Ectodermal cell (in vitro differentiated cells): ENCODE measurements around the gene PLEKHA4.
"Not testable (repeated sequence)": the region's sequence is repeated elsewhere in the genome, so short reads cannot be mapped to it uniquely, and the experiment has no call there.

Source experiments
- H3K27ac ChIP-seq: 2 replicates; pipeline ENCODE4 v1.7.0; 2013; ENCODE audit warnings: mild to moderate bottlenecking, low read depth, low read length; ENCODE audit not compliant: insufficient read depth, poor library complexity, severe bottlenecking
- H3K27me3 ChIP-seq: 2 replicates; pipeline ENCODE4 v1.7.0; 2013; ENCODE audit warnings: mild to moderate bottlenecking, low read length; ENCODE audit not compliant: insufficient read depth, control insufficient read depth, poor library complexity, severe bottlenecking
- H3K36me3 ChIP-seq: one replicate; pipeline ENCODE4 v1.7.0; 2013; ENCODE audit warnings: low read length; ENCODE audit not compliant: control insufficient read depth, insufficient read depth
- H3K4me1 ChIP-seq: one replicate; pipeline ENCODE4 v1.7.0; 2013; ENCODE audit warnings: low read length; ENCODE audit not compliant: control insufficient read depth, insufficient read depth
- H3K4me3 ChIP-seq: 2 replicates; pipeline ENCODE4 v1.7.0; 2013; ENCODE audit warnings: low read depth, low read length, control low read depth; ENCODE audit not compliant: insufficient read depth
- H3K9me3 ChIP-seq: 2 replicates; pipeline ENCODE4 v1.7.0; 2013; ENCODE audit warnings: mild to moderate bottlenecking, low read length, moderate library complexity; ENCODE audit not compliant: control insufficient read depth
- WGBS, 2 experiments: methylation state at CpG; one replicate each; pipeline ENCODE4 v1.1.7; 2013; ENCODE audit warnings: missing lambda C conversion rate in 2 of 2; 5-methylcytosine and 5-hydroxymethylcytosine counted together

The PLEKHA4 gene

GRCh38 chr19:48874303-48875135 is 6.1 kb upstream of the PLEKHA4 start:
- Histone ChIP-seq H3K9me3 (no peaks in the 10 kb centered on the region), H3K36me3 (peaks cover 20% of the 10 kb centered on the region), H3K4me1 (peaks cover 20% of the 10 kb centered on the region), H3K27me3 (no peaks in the 10 kb centered on the region), H3K27ac (no peak overlapping the region), H3K4me3 (peak overlapping the region; percentile 20)
- WGBS, 2 experiments: 91 to 94% methylated on average over 17 of the region's 17 CpGs

GRCh38 chr19:48873476-48874302 is 5.3 kb upstream of the PLEKHA4 start:
- no peaks in the 10 kb centered on the region for H3K9me3 ChIP-seq
- H3K4me3 ChIP-seq: peak overlapping the region; percentile 96
- peak overlapping the region; percentile 99 for H3K27ac ChIP-seq
- H3K27me3 ChIP-seq: no peaks in the 10 kb centered on the region
- H3K36me3 ChIP-seq: peaks cover 20% of the 10 kb centered on the region
- peaks cover 23% of the 10 kb centered on the region for H3K4me1 ChIP-seq
- WGBS, 2 experiments: 93% methylated on average over 14 of the region's 14 CpGs

DNA sequence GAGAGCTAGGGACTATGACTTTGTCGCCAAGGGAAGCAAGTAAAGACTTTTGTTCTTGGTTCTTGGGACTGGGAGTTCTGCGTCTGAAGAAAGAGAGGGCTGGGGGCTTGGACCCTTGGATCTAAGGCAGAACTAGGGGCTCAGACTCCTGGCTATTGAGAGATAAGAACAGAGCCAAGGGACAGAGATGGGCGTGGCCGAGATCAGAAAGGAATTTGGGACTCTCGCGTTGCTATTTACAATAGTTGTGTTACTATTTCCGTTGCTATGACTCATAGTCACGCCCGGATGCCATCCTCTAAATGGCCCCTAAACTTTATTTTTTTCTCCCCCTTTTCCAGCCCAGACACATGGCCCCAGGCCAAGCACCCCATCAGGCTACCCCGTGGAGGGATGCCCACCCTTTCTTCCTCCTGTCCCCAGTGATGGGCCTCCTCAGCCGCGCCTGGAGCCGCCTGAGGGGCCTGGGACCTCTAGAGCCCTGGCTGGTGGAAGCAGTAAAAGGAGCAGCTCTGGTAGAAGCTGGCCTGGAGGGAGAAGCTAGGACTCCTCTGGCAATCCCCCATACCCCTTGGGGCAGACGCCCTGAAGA is 4.6 kb upstream of the PLEKHA4 start:
- Histone ChIP-seq H3K4me1 (peaks cover 29% of the 10 kb centered on the region), H3K9me3 (no peaks in the 10 kb centered on the region), H3K36me3 (peaks cover 20% of the 10 kb centered on the region), H3K27me3 (no peaks in the 10 kb centered on the region), H3K4me3 (peak overlapping the region; percentile 96), H3K27ac (peak overlapping the region; percentile 99)
- 18% methylated on average over 14 of the region's 14 CpGs for WGBS, 2 experiments

DNA sequence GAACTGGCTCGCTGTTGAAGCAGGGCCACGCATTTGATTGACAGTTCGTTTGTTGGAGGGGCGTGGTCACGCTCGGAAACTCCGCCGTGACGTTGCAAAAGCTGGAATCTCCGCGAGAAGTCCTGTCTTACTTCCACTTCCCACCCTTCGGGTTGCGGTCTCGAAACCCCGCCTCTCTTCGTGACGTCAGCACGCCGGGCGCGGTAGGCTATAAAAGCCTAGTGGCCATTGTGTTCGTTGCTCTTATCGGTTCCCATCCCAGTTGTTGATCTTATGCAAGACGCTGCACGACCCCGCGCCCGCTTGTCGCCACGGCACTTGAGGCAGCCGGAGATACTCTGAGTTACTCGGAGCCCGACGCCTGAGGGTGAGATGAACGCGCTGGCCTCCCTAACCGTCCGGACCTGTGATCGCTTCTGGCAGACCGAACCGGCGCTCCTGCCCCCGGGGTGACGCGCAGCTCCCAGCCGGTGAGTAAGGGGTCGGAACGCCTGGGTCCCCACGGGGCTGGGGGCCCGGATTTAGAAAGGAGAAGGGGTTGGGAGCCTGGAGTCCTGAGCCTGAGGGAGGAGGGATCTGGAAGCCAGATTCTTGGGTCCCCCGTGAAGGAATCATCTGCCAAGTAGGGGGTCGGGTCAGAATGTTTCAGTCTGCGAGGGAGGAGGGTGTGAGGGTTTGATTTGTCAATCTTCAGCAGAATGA is 3.9 kb upstream of the PLEKHA4 start, which contains the start of gene PPP1R15A:
Gene PPP1R15A (plus strand): TSS at position 240 of the 702 bp plus-strand sequence. CDS start 813 bp downstream, outside the sequence.
- Histone ChIP-seq H3K27me3 (no peaks in the 10 kb centered on the region), H3K4me3 (peak within 1 kb of the TSS; percentile 96), H3K9me3 (no peaks in the 10 kb centered on the region), H3K4me1 (peaks cover 36% of the 10 kb centered on the region), H3K27ac (peak within 1 kb of the TSS; percentile 99), H3K36me3 (peaks cover 20% of the 10 kb centered on the region)
- 1% methylated on average over 53 of the region's 53 CpGs for WGBS, 2 experiments

DNA sequence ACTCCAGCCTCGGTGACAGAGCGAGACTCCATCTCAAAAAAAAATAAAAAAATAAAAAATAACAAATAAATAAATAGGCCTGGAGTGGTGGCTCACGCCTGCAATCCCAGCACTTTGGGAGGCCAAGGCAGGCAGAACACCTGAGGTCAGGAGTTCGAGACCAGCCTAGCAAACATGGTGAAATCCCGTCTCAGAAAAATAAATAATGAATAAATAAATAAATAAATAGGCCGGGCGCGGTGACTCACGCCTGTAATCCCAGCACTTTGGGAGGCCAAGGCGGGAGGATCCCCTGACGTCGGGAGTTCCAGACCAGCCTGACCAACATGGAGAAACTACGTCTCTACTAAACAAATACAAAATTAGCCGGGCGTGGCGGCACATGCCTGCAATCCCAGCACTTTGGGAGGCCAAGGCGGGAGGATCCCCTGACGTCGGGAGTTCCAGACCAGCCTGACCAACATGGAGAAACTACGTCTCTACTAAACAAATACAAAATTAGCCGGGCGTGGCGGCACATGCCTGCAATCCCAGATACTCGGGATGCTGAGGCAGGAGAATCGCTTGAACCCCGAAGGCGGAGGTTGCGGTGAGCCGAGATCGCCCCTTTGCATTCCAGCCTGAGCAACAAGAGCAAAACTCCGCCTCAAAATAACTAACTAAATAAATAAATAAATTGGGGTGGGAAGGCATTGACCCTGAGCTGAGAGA is 3.2 kb upstream of the PLEKHA4 start:
- peaks cover 43% of the 10 kb centered on the region for H3K4me1 ChIP-seq

GRCh38 chr19:48870048-48870447 is 1.6 kb upstream of the PLEKHA4 start:
- H3K27ac ChIP-seq: no peak overlapping the region
- peaks cover 42% of the 10 kb centered on the region for H3K4me1 ChIP-seq
- no peak overlapping the region for H3K4me3 ChIP-seq
- no peaks in the 10 kb centered on the region for H3K27me3 ChIP-seq
- H3K36me3 ChIP-seq: peaks cover 11% of the 10 kb centered on the region
- H3K9me3 ChIP-seq: no peaks in the 10 kb centered on the region
- 96% methylated on average over 9 of the region's 9 CpGs for WGBS, 2 experiments

More for the DNA sequence above, 3.2 kb upstream of the PLEKHA4 start:
- not testable (repeated sequence) for H3K4me3 ChIP-seq, H3K27me3 ChIP-seq, H3K27ac ChIP-seq, H3K9me3 ChIP-seq
- 88 to 89% methylated on average over 25 to 30 of the region's 31 CpGs for WGBS, 2 experiments
- H3K36me3 ChIP-seq: peaks cover 20% of the 10 kb centered on the region

GRCh38 chr19:48867746-48868113 is 687 bp downstream of the PLEKHA4 start:
- H3K9me3 ChIP-seq: no peaks in the 10 kb centered on the region
- no peaks in the 10 kb centered on the region for H3K27me3 ChIP-seq
- no peaks in the 10 kb centered on the region for H3K36me3 ChIP-seq
- H3K4me1 ChIP-seq: peaks cover 25% of the 10 kb centered on the region
- H3K27ac ChIP-seq: peak overlapping the region; percentile 41
- H3K4me3 ChIP-seq: no peak overlapping the region
- WGBS, 2 experiments: 71 to 75% methylated on average over 7 of the region's 7 CpGs

DNA sequence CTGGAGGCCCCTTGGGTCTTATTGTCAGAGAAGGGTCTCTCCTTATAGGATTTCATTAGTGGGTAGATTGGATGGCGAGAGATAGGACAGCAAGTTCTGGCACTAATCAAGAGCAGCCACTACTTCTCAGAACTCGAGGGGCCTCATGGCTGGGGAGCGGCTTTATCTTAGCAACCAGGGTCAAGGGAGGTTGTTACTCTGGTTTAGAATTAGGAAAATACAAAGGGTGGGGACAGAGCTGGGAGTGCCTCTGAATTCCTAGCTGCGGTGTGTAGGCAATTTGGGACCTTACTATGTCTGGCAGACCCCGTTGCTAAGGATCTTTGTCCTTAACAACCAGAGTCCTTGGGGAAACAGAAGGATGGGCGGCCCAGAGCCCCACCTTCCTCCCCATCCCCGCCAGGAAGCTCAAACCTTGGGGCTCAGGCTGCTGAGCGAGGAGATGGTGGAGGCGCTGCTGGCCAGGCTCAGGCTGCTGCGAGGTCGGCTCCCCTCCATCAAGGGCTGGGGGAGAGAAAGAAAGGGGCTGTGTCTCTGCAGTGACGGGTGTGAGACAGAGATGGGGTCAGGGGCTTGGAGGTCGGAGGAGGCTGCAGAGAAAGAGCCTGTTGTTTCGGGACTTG is 1.2 kb downstream of the PLEKHA4 start:
- Histone ChIP-seq H3K36me3 (no peaks in the 10 kb centered on the region), H3K27ac (peak overlapping the region; percentile 26), H3K27me3 (no peaks in the 10 kb centered on the region), H3K4me3 (no peak overlapping the region), H3K9me3 (no peaks in the 10 kb centered on the region), H3K4me1 (peaks cover 25% of the 10 kb centered on the region)
- WGBS, 2 experiments: 89 to 90% methylated on average over 14 of the region's 14 CpGs

- no peaks in the 10 kb centered on the region for H3K27me3 ChIP-seq
- no peaks in the 10 kb centered on the region for H3K9me3 ChIP-seq
- 86 to 89% methylated on average over 6 of the region's 6 CpGs for WGBS, 2 experiments
- H3K27ac ChIP-seq: peak overlapping the region; percentile 26
- no peak overlapping the region for H3K4me3 ChIP-seq
- H3K4me1 ChIP-seq: peaks cover 25% of the 10 kb centered on the region
- H3K36me3 ChIP-seq: no peaks in the 10 kb centered on the region
These were observed 1.7 kb downstream of the PLEKHA4 start for GRCh38 chr19:48866692-48867091.
